Measurements from ENCODE around the gene AMT.

Gene AMT

GRCh38 chr3:49422379-49423248 lies at the start of gene AMT:
Gene AMT (minus strand): TSS chr3:49422473. CDS start chr3:49422450, 23 bp downstream.
- no peak for DNase-seq

DNA sequence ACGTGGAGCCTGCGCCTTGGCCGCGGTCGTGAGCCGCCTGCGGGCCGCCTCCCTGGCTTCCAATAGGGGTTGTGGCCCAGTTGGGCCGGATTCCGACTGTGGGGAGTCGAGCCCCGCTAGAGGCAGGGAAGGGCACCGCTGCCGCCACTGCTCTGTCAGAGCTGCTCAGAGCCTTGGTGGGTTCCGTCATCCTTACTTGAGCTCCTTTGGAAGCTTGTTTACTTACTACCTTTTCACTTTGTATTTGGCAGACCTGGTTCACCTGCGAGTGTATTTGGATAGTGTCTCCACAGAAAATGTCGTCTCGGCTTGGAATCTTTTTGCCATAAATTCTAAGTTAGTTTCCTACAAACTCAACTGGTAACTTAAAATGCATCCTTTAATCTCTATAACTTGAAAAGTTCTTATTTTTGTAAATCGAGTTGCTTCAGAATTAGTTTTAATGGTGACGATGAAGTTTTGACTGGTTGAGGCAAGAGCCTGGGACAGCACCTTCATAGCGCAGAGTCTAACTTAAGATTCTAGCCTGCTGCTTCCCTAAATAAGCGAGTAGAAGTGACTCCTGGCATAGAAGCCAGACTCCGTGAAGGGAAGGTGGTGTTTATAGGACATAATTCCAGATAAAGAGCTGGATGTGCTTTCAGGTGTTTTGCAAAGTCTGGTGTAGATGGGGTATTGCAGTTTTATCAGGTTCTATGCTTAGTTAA lies 48.6 kb upstream of the AMT start:
- DNase-seq = peak; percentile 26

DNA sequence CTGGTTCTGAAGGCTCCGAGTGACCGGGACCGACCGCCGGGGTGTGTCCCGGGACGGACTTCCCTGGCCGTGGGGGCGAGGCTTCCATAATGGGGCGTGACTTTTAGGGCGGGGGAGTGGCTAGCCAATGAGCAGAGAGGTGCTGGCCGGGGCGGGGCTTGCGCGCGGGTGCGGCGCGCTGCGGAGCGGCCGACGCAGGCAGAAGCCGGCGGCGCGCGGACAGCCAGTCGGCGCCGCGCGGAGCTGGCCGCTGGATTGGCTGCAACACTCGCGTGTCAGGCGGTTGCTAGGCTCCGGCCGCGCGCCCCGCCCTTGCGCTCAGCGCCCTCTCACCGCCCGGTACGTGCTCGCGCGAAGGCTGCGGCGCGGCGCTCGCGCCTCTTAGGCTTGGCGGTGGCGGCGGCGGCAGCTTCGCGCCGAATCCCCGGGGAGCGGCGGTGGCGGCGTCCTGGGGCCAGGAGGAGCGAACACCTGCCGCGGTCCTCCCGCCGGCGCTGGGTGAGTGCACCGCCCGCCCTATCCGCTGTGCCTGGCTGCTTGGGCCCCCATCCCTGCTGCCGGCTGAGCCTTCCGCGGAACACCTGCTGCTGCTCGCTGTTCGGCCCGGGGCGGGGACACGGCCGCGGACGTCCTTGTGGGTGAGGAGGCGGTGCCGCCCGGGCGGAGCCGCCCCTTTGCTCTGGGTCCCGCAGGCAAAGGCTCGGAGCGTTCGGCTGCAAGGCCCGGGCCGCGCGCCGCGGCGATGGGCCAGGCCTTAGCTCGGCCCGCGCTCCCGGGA lies 47.9 kb upstream of the AMT start, which contains the start of gene DAG1:
TSS of gene DAG1 (plus strand) at position 332 of the 778 bp plus-strand sequence. CDS start 40,268 bp downstream, outside the sequence.
- peak; percentile 97 for DNase-seq

DNA sequence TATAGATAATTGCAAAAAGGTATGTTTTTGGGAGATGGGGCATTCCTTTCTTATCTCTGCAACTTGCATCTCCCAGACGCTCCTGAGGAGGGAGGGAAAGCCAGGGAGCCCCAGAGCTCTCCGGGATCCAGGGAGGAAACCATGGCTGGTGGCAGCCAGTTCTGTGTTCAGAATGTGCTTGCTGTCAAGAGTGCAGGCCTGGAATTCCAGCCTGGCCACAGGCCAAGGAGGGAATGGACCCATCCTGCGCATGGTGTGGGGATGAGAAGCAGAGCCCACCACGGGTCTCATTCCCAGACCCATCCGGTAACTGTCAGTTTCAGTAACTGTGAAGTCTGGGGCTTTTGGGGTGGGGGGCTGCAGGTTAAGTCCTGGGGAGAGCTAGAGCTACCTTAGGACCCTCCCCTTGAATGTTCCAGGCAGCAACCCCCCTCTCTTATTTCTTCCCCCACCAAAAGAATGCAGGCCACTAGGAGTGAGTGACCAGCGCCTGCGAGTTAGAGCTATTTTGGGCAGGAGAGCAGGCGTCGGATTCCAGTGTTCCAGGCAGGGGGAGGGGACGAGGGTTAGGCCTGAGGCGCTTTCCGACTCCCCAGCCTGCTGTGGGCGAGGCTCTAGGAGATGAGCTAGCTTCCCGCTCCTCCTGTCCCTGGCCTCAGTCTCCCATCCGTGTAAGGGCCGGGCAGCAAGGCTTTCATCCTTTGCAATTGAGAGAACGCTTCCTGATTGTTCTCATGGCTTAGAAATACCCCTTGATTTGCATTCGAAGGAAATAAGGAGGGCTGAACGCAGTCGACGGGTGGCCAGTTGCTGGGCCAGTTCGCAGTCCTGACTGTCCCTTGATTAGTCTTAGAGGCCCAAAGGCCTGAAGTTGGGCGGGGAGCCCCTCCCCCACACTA lies 47.0 kb upstream of the AMT start:
- DNase-seq = no peak

GRCh38 chr3:49466085-49466484 lies 43.8 kb upstream of the AMT start:
- DNase-seq = no peak

GRCh38 chr3:49465270-49466034 lies 43.2 kb upstream of the AMT start:
- no peak for DNase-seq

GRCh38 chr3:49462222-49462621 lies 39.9 kb upstream of the AMT start:
- no peak for DNase-seq

- DNase-seq = no peak
These were observed 39.3 kb upstream of the AMT start for GRCh38 chr3:49461443-49462171.

GRCh38 chr3:49460956-49461355 lies 38.7 kb upstream of the AMT start:
- no peak for DNase-seq

- no peak for DNase-seq
These were observed 38.1 kb upstream of the AMT start for GRCh38 chr3:49460188-49460890.

GRCh38 chr3:49456466-49456865 lies 34.2 kb upstream of the AMT start:
- DNase-seq = no peak

DNA sequence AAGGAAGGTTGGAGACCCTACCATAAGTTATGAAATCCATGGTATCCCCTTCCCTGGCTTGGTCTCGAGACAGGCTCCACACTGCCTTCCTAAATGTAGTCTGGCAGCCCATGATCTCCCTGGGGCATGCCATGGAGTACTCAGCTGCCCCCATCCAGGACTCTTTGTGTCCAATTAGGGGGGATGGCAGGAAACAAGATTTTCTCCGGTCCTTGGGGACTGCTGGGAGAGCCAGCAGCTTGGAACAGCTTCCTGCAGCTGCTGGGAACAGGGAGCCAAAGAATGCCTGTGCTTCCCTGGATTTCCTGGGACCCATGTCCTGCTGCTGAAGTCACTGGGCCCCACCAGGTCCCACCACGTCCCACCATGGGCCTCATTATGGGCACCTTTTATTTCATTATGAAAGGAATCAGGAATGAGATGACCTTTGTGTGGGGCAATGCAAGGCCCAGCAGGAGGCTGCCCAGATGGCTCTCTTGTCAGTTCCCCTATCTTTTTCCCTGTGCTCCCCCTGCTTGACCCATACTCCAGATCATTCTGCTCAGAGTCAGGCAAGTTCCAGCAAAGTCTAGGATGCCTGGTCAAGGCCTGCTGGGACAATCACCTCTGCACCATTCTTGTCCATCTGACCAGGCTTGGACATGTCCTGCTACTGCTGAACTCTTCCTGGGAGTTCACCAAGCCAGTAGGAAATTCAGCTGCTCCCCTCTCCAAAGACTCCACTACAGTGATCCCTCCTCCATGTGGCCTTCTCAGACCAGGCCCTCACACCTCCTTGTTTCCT lies 32.8 kb upstream of the AMT start:
- no peak for DNase-seq

GRCh38 chr3:49454458-49454857 lies 32.2 kb upstream of the AMT start:
- DNase-seq = peak; percentile 49

GRCh38 chr3:49453621-49454020 lies 31.3 kb upstream of the AMT start:
- no peak for DNase-seq

DNA sequence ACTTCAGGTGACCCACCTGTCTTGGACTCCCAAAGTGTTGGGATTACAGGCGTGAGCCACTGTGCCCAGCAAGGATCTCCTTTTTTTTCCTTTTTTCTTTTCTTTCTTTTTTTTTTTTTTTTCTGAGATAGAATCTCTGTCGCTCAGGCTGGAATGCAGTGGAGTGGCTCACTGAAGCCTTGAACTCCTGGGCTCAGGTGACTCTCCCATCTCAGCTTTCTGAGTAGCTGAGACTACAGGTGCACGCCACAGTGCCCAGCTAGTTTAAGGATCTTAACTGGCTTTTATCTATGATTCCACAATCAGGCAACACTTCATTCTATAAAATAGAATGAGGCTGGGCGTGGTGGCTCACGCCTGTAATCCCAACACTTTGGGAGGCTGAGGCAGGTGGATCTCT lies 23.1 kb upstream of the AMT start:
- DNase-seq = no peak

GRCh38 chr3:49434731-49435130 lies 12.5 kb upstream of the AMT start:
- DNase-seq = no peak

DNA sequence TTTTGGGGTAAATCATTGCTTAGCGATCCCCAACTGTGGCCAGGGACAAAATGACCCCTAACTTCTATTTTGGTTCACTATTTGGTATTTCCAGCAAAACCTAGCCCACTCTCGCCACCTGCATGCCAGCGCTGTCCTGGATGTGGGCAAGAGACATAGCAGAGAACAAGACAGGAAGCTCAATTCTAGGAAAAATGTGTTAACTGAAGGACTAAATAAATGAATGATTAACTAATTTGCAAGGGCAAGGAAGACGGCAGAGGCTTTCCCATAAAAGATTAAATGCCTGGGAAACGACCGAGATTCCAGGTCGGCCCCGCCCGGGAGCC lies 6.4 kb upstream of the AMT start:
- DNase-seq = no peak

GRCh38 chr3:49427586-49427985 lies 5.3 kb upstream of the AMT start:
- no peak for DNase-seq

DNA sequence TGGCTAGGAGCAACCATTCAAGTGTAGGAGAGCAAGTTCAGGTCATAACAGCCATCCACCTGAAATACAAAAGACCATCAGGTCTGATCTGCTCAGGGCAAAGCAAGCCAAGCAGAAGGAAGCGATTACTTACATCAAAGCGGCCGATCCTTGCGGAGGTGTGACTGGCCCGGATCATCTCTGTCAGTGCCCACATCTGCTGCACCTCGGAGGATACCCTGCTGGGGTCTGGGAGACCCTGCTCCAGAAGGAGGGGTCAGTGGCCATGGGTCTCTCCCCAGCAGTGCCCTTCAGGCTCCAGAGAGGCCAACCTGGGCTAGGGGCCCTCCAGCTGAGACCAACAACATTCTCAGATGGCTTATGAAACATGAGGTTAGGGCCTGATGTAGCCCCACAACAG lies 2.5 kb upstream of the AMT start:
- DNase-seq = no peak
